ENCODE data around the gene KCNQ1.
"Not testable (repeated sequence)": the region's sequence is repeated elsewhere in the genome, so short reads cannot be mapped to it uniquely, and the experiment has no call there.

Gene KCNQ1

DNA sequence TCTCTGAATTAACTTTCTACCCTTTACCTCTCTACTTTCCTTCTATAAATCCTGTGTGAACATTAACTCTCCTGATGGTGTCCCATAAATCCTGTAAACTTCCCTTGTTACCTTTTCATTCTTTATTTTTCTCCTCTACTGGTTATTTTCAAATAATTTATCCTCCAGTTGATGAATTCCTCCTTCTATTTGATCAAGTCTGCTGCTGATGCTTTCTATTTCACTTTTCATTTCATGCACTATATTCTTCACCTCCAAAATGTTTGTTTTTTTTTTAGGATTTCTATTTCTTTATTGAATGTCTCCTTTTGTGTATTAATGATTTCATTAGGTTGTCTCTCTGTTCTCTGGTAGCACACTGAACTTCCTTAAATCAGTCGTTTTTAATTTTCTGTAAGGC is 186.4 kb downstream of the KCNQ1 start:
- DNase-seq: no peak

DNA sequence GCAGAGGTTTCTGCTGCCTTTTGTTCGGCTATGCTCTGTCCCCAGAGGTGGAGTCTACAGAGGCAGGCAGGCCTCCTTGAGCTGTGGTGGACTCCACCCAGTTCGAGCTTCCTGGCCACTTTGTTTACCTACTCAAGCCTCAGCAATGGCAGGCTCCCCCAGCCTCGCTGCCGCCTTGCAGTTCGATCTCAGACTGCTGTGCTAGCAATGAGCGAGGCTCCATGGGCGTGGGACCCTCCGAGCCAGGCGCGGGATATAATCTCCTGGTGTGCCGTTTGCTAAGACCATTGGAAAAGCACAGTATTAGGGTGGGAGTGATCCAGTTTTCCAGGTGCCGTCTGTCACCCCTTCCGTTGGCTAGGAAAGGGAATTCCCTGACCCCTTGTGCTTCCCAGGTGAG is 195.0 kb downstream of the KCNQ1 start:
- DNase-seq: not testable (repeated sequence)

DNA sequence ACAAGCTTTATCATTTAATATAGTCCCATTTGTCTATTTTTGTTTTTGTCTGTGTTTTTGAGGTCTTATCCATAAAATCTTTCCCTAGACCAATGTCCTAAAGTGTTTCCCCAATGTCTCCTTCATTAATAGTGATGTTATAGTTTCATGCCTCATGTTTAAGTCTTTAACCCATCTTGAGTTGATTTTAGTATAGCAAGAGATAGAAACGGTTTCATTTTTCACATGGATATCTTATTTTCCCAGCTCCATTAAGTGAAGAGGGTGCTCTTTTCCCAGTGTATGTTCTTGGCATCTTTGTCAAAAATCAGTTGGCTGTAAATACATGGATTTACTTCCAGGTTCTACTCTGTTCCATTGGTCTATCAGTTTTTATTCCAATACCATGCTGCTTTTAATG is 196.8 kb downstream of the KCNQ1 start:
- DNase-seq: no peak

DNA sequence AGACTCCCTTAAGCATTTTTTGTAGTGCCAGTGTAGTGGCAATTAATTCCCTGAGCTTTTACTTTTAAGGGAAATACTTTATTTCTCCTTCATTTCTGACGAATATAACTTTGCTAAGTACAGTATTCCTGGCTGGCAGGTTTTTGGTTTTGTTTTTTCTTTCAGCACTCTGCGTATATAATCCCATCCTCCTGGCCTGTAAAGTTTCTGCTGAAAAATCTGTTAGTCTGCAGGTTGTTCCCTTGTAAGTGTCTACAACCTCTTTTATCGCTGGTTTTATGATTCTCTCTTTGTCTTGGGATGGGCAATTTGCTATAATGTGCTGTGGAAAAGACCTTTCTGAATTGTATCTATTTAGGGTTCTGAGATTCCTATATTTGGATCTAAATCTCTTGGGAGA is 198.9 kb downstream of the KCNQ1 start:
- no peak for DNase-seq

DNA sequence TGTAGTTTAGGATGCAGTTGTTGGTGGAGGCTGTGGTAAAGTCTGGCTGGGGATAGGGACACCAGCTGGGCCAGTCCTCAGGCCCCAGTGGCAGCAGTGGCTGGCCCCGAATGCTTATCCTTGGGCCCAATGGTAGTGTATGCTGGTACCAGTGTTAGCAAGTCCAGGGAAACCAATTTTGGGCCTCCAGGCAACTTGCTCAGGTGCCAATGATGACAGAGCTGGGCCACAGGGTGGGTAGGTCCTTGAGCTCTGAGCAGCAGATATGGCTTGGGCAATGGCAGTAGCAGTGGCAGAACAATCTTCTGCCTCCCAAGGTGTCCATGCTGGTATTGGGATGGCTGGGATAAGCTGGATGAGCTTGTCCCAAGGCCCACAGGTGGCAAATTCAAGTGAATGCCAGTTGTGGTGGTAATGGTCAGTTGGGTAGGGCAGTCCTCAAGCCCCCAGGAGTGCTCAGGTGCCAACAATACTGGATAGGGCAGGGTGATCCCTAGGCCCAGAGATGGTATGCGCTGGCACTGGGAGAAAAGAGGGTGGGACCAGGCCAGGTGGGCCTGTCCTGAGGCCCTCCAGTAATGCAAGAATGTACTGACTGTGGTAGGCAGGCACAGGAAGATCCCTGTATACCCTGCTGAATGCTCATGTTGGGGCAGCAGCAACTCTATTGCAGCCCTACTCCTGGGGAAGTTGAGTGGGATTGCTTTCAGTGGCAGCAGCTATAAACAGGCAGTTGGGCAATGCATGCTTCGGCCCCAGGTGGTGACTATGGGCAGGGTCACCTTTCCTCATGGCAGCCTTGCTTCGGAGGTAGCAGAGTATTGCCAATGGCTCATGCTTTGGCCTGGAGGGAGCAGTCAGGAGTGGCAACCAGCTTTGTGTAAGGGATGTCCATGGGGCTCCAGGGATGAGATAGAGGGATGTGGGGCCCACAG is 200.3 kb downstream of the KCNQ1 start:
- no peak for DNase-seq

DNA sequence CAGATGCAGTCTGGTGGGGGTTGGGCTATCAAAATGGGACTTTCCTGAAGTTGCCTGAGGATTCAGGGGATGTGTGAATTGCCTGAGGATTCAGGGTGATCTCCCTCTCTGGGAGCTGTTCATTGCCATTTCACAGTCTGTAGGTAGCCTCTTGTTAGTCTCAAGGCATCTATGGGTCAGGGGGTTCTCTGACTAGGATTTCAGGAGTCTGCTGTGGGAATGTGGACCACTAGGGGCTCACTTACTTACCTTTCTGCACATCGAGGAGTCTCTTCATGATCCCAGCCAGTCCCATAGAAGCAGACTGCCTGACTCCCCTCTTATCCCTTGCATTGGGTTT is 200.9 kb downstream of the KCNQ1 start:
- no peak for DNase-seq

DNA sequence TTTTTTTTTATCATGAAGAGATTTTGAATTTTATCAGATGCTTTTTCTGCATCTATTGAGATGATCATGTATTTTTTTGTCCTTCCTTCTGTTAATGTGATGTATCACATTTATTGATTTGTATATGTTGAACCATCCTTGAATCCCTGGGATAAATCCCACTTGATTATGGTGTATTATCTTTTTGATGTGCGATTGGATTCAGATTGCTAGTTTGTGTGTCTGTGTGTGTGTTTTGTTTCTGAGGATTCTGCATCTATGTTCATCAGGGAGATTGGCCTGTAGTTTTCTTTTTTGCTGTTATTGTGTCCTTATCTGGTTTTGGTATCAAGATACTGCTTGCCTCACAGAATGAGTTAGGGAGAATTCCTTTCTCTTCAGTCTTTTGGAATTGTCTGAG is 202.4 kb downstream of the KCNQ1 start:
- no peak for DNase-seq

DNA sequence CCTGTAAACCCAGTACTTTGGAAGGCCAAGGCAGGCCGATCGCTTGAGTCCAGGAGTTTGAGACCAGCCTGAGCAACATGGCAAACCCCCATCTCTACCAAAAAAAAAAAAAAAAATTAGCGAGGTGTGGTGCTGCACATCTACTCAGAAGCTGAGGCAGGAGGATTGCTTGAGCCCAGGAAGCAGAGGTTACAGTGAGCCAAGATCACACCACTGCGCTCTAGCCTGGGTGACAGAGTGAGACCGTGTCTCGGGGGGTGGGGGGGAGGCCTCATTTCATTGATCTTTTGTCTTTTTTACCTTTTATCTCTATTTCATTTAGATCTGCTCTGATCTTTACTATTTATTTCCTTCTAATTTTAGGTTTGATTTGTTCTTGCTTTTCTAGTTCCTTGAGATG is 203.1 kb downstream of the KCNQ1 start:
- DNase-seq: no peak

DNA sequence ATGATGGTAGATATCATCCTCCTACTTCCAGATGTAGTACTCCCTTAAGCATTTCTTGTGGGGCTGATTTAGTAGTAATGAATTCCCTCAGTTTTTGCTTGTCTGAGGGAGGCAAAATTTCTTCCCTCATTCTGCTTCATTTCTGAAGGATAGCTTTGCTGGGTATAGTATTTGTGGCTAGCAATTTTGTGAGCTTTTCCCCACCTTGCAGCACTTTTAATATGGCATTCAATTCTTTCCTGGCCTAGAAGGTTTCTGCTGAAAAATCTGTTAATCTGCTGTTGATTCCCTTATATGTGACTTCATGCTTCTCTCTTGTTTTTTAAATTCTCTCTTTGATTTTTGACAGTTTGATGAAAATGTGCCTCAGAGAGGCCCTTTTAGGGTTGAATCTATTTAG is 204.6 kb downstream of the KCNQ1 start:
- DNase-seq: no peak

DNA sequence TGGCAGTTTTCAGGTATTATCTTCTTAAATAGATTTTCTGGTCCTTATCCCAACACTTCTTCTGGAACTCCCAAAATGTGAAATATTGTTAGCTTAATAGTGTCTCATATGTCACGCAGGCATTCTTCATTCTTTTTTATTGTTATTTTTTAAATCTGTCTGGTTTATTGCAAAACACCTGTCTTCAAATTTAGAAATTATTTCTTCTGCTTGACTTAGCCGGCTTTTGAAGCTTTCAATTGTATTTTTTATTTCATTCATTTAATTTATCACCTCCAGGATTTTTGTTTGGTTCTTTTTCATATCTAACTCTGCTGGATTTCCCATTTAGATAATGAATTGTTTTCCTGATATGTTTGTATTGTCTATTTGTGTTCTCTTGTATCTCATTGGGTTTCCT is 205.0 kb downstream of the KCNQ1 start:
- DNase-seq: no peak

DNA sequence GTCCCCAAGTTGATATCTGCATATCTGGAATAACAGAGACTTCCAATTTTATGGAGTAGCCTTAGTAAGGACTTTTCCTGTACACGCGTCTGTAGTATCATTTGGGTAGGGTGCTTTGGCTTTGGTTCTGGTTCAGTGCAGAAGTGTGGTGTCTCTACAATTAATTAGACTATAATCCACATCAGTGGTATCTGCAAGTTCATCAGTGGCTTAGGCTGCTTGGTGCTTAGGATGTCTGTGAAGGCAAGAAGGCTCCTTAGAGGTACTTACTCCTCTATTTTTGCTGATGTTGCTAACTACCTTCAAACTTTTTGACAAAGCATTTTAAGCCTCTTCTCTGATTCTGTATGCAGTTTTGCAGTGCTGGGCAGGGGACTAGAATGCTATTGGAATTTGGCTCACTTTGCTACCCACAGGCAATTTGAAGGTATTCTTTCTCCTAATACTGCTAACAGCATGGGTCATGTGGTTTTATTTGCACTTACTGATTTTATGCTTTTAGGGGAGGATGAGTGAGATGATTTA is 205.6 kb downstream of the KCNQ1 start:
- DNase-seq: no peak

DNA sequence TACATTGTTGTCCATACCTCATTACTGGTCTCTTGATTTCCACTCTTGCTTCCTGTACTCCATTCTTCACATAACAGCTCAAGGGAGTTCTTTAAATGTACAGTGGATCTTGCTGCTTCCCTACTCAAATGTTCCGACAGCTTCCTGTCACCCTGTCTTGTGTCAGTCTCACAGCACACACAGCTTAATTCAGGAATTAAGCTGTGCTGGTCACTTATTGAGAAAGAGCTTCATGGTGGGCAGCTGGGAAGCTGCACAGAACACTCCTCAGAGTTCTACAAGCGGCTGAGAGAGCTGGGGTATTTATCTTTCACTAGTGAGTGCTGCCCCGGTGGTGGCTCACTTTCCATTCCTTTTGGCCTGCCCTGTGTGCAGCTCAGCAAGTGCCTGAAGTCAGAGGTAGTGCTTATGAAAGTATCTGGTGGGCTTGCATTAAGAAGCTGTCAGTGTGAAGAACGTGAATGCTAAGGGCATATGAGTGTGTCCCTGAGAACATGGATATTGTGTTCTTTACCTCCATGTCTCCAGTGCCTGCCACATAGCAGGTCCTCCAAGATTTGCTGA is 206.3 kb downstream of the KCNQ1 start:
- no peak for DNase-seq

DNA sequence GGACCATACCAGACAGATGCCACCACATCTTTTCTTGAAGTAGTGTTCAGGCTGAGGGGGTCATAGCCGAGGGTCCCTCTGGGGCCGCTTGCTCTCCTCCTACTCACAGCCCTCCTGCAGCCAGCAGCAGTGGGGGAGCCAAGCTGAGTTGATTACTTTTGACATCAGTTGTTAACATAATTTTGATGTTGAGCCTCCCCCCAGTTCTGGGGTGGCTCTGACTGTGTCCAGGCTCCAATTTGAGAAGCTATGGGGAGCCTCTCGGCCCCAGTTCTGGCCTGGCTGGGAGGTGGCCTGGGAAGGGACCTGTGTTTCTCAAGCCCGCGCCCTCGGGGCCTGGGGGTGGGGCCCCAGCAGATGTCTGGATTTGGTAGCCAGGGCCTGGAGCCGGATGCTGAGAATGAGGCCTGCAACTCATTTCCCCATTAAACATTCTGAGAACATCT is 207.0 kb downstream of the KCNQ1 start:
- no peak for DNase-seq

DNA sequence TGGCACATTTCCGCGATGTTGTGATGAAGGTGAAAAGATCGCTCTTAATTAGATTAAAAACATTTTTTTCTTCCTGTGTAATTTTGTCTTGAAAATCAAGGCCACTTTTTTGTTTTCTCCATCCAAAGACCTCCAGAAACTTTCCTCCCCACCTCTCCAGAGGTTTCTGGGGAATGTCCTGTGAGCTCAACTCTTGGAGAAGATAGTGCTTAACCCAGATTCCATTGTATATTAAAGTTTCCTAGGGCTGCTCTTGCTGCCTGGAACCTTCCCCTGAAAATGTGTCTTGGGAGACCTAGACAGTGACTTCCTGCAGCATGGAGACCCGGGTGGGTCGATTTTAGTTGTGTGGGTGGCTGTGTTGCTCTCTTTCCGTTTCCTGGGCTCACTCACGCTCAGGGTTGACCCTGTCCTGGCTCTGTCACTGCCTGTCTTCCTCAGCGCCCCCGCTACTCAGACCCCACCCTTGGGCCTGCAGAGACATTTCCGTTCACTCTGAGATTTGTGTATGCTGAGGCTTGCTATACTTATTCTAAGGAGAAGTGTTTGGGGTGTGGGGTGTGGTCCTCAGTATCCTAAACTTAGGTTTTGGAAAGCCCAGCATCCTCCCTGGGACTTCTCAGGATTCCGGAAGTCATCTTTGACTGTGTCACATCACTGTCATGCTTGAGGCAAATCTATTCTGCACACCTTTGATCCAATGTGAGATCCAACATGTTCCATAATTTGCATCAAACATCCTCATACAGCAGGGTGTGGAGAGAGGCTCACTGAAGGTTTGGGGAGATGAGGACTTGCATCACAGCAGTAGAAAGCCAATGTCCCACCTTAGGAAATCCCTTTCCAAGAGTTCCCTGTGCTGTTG is 207.8 kb downstream of the KCNQ1 start:
- no peak for DNase-seq

DNA sequence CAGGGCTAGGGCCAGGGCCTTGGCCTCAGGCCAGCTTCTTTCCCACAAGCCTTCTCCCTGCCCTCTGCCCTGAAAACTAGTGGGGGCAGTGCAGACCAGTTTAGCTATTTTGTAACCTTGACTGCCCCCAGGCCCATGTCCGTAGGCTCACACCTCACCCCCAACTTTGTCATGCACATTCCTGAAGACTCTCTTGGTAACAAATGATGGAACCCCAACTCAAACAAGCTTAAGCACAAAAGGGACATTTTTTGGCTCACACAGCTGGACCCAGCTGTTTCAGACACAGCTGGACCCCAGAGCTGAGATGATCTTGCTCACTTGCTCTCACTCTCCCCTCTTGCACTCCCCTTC is 208.4 kb downstream of the KCNQ1 start:
- DNase-seq: no peak

DNA sequence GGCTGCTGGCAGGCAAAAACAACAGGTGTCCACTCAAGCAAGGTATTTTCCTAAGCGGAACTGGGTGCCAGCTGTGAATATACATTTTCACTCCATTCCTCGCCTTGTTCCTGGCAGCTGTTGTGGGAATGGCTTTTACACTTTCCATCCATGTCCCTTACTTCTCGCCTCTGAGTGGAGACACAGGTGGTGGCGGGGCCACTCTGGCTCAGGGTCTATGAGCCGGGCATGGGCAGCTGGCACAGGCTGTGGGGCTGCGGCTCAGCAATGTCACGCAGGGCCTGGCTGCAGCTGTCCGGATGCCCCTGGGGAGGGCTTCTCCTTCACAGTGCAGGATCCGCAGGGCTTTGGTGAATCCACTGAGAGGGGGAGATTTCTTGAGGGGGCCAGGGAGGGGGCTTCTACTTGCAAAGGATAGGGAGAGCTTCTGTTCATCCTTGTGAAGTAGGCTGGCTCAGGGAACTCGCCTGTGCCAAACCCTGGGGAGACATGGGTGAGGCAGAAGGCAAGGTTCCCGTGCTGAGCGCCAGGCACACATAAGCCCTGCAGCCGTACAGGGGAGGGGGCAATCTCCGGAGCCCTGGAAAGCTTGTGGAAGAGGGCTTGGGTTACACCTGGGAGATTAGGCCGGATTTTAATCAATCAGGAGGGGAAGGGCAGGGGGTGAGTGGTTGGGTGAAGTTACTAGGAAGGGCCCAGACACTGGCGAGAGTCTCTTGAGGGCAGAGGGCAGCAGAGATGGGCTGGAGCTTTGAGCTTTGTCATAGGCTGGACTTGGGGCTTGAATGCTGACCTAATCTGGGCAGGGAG is 209.3 kb downstream of the KCNQ1 start:
- no peak for DNase-seq

DNA sequence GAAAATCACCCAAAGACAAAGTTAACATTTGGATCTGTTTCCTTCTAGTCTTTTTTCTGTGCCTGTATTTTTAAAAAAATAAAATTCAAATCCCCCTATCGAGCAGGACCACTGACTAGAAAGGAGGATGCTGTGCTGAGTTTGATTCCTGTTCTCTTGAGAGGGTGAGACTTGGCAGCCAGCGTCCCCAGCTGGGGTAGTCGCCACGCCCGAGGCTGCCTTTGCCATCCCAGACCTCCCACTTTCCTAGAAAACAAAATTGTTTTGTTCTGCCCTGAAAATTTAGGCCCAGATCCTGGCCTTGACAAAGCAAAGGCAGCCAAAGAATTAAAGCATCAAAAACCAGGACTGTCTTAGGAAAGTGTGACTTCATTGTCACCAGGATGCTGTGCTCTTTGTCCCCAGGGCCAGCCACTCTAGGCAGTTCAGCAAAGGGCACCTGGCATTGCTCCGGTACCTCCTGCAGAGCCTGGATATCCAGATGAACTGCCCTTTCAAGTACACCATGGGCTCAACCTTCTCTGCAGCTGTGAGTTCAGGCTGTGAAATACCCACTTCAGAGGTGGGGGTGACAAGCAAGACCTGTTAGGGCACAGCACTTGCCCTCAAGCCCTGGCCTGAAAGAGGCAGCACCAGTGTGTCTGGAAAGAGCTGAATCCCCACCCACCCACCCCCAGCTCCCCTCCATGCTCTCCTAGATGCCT is 210.4 kb downstream of the KCNQ1 start:
- no peak for DNase-seq

DNA sequence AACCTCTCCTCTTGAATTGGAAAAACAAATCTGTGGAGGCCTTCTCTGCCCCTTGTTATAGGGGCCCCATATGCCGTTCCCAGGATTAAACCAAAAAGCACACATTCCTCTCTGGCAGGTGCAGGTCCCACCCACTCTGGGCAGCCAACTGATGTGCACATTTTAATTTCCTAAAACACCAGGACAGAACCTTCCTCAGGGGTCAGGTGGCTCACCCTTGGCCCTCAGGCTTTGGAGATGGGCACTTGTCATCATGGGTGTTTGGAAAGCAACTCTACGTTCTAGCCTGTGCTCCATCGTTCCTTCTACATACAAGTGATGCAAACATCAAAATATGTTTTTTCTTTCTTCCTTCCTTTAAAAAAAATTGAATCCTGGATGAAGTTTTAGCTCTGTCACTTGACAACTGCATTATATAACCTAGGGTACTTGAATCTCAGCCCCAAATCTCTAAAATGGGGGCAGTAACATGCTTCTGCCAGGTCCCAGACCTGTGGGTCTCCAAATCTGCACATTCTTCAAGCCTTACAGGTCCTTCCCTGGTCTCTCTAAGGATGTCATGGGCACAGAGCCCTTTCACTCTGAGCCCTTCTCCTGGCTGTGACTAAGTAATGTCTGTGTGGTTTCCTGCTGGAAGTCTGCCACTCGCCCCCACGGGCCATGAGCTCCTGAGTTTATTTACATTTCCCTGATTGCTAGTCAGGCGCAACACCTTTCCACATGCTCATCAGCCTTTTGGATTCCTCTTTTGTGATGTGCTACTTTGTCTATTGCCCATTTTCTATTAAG is 211.2 kb downstream of the KCNQ1 start:
- DNase-seq: no peak

DNA sequence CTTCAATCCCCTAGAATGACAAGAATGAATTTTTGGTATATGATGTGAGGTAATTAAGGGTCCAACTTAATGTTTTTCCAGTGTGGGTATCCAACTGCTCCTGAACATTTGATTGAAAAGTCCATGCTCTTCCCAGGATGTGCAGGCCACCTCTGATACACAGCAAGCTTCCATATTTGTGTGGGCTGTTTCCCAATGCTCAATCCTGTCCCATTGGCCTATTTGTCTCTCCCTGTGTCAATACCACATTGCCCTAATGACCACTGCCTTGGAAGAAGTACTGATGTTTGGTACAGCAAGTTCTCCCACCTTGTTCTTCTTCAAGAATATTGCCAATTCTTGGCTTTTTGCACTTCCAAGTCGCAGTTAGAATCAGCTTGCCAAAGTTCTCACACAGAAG is 212.1 kb downstream of the KCNQ1 start:
- no peak for DNase-seq

DNA sequence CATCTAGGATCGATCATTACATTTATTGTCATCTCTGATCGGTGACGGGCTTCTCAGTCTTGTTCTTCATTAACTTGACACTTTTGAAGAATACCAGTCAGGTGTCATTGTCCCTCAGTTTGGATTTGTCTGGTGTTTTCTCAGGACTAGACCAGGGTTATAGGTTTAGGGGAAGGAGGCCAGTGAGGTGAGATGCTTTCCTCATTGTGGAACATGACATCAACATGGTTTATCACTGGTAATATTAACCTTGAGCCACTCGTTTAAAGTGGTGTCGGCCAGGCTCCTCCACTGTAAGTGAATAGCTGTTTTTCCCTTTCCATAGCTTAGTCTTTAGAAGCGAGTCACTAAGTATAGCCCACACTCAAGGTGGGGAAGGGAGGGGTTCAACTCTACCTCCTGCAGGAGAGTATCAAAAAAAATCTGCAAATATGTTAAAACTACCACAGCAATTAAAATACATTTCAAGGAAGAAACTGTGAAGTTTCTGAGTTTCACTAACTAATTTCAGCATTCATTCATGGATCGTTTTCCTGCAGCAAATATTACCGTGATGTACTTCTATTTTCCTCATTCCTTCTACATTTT is 213.0 kb downstream of the KCNQ1 start:
- DNase-seq: no peak

All from effector CD8-positive, alpha-beta T cell (primary cell).